Left ventricle myocardium inferior (tissue), 1 donor: Measurements from ENCODE around the gene ATXN7L1. TPM values are rescaled to one million over a fixed set of nuclear protein-coding genes. Genes with fewer than 3 reads are reported as not detected.
A peak's percentile ranks its signal among the peaks of the same experiment; 100 is the strongest.

Experiments
- DNase-seq: peaks from one replicate; pipeline ENCODE4 v3.0.0-alpha.2; 2020
- H3K27ac ChIP-seq: fragments of 200-600 bp; replicated peaks from 2 replicates; pipeline ENCODE4 v1.8.0; 2021
- H3K27me3 ChIP-seq: fragments of 200-600 bp; 2 replicates; pipeline ENCODE4 v1.8.0; 2021; ENCODE audit warnings: low read depth
- H3K36me3 ChIP-seq: fragments of 200-600 bp; 2 replicates; pipeline ENCODE4 v1.8.0; 2021
- H3K4me1 ChIP-seq: fragments of 200-600 bp; 2 replicates; pipeline ENCODE4 v1.8.0; 2021
- H3K4me3 ChIP-seq: fragments of 200-600 bp; 2 replicates; pipeline ENCODE4 v1.8.0; 2021; ENCODE audit warnings: mild to moderate bottlenecking, moderate library complexity
- H3K9me3 ChIP-seq: fragments of 200-600 bp; replicated peaks from 2 replicates; pipeline ENCODE4 v1.8.0; 2021
- intact Hi-C: fragments of 100-400 bp; cut with micrococcal nuclease; formaldehyde crosslinking; loops from one replicate; pipeline ENCODE4 v1.11.0; 2022
- total RNA-seq: library from RNA; stranded (reverse); fragmentation: NEBNext Ultra II Directional; extraction: Animal tissue kit (Norgen Biotek cat#: 25700); gene quantifications from one replicate; pipeline ENCODE4 v1.2.1, GENCODE V29; 2021
- TF ChIP-seq, protein P1 (sequence below): fragments of 200-600 bp; IDR thresholded peaks from 2 replicates; pipeline ENCODE4 v1.8.0; 2021; ENCODE audit warnings: antibody characterized with exemption, mild to moderate bottlenecking, borderline replicate concordance
- donor health status: DM: no; HTN: yes; CAD: no; lungs with severe emphysema.

The ATXN7L1 gene
- total RNA-seq, 1 donor from 2014 or later = 6.2 TPM

DNA sequence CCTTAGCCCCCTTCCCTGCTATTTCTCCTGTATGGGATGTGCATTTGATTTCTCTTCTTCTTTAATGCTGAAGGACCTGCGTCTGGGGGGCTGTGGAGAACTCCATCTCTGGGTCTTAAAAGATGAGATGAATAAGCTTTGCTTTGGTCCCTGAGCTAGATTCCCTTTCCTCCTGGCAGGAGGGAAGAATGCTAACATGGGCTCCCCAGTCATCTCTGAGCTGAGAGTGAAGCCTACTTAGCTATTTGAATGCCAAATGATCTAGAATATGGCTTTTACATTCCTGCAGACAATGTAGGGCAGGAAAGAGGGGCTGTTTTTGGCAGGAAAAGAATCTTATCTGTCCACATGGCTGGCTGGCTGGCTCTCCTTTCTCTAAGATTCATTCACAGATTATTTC lies 232.5 kb downstream of the ATXN7L1 start:
- intact Hi-C loops = no loop called here
- H3K27ac ChIP-seq = no peak overlapping the region
- H3K4me3 ChIP-seq = no peak overlapping the region

DNA sequence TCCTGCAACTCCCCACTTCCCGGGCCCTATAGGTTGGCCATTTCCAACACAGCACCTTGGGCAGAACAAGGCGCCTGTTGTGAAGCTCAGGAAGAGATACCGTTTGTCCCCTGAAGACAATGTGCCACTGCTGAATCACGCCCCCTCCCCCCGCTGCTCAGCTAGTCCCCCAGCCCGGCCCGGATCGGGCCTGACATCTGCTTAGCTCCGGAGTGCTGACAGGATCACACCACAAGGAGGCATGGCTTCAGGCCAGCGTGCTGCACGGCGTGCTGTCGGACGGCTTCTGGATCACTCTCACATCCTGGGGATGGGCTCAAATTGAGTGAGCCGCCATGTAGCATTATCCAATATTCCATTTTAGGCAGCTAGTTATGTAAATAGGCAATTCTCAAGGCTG lies 233.0 kb downstream of the ATXN7L1 start:
- Histone ChIP-seq H3K27me3 (no peaks in the 10 kb centered on the region), H3K27ac (no peak overlapping the region), H3K9me3 (no peaks in the 10 kb centered on the region), H3K4me1 (peaks cover 13% of the 10 kb centered on the region), H3K36me3 (peaks cover 38% of the 10 kb centered on the region), H3K4me3 (no peak overlapping the region)
- TF ChIP-seq, protein P1, sequence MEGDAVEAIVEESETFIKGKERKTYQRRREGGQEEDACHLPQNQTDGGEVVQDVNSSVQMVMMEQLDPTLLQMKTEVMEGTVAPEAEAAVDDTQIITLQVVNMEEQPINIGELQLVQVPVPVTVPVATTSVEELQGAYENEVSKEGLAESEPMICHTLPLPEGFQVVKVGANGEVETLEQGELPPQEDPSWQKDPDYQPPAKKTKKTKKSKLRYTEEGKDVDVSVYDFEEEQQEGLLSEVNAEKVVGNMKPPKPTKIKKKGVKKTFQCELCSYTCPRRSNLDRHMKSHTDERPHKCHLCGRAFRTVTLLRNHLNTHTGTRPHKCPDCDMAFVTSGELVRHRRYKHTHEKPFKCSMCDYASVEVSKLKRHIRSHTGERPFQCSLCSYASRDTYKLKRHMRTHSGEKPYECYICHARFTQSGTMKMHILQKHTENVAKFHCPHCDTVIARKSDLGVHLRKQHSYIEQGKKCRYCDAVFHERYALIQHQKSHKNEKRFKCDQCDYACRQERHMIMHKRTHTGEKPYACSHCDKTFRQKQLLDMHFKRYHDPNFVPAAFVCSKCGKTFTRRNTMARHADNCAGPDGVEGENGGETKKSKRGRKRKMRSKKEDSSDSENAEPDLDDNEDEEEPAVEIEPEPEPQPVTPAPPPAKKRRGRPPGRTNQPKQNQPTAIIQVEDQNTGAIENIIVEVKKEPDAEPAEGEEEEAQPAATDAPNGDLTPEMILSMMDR = peak; percentile 28
- intact Hi-C loops = no loop called here
- peak; percentile 57 for DNase-seq

More for the DNA sequence above, 232.5 kb downstream of the ATXN7L1 start:
- TF ChIP-seq, protein P1 = no peak
- Histone ChIP-seq H3K36me3 (peaks cover 33% of the 10 kb centered on the region), H3K27me3 (no peaks in the 10 kb centered on the region), H3K9me3 (no peaks in the 10 kb centered on the region), H3K4me1 (peaks cover 17% of the 10 kb centered on the region)
- DNase-seq = no peak

DNA sequence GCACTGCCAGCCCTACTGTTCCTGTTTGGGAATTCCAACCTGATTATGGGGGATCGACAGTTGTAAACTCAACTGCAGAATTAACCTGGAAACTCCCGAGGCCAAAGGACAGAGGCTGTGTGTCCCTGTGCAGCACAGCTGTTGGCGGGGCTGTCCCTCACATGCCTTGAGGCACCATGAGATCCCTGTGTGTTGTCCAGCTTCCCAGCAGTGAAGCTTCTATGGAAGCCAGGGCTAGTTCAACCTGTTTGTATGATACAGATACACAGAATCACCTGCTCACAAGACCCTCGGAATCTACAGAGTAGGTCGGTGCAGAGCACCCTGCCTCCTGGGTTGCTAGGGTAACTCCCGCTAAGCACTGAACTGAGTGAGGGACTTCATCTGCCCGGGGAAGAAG lies 234.1 kb downstream of the ATXN7L1 start:
- no peaks in the 10 kb centered on the region for H3K9me3 ChIP-seq
- DNase-seq = no peak
- peaks cover 49% of the 10 kb centered on the region for H3K36me3 ChIP-seq
- peaks cover 8% of the 10 kb centered on the region for H3K4me1 ChIP-seq
- TF ChIP-seq, protein P1 = no peak
- intact Hi-C loops = no loop called here
- H3K4me3 ChIP-seq = no peak overlapping the region
- no peak overlapping the region for H3K27ac ChIP-seq
- H3K27me3 ChIP-seq = no peaks in the 10 kb centered on the region

- Histone ChIP-seq H3K4me1 (peaks cover 8% of the 10 kb centered on the region), H3K27me3 (no peaks in the 10 kb centered on the region), H3K4me3 (no peak overlapping the region), H3K27ac (no peak overlapping the region), H3K9me3 (no peaks in the 10 kb centered on the region), H3K36me3 (peaks cover 59% of the 10 kb centered on the region)
- no peak for DNase-seq
- TF ChIP-seq, protein P1 = no peak
- intact Hi-C loops = no loop called here
Observed at GRCh38 chr7:105640956-105641810, 235.2 kb downstream of the ATXN7L1 start.

GRCh38 chr7:105639667-105640493 lies 236.5 kb downstream of the ATXN7L1 start:
- no peak overlapping the region for H3K4me3 ChIP-seq
- intact Hi-C loops = no loop called here
- DNase-seq = no peak
- TF ChIP-seq, protein P1 = no peak
- H3K4me1 ChIP-seq = peaks cover 8% of the 10 kb centered on the region
- H3K27ac ChIP-seq = no peak overlapping the region
- no peaks in the 10 kb centered on the region for H3K9me3 ChIP-seq
- no peaks in the 10 kb centered on the region for H3K27me3 ChIP-seq
- peaks cover 70% of the 10 kb centered on the region for H3K36me3 ChIP-seq
